GM21529 (cell line): ENCODE results near the gene IL18BP.

Experiments used
- ATAC-seq: cut with Tn5 transposase; IDR thresholded peaks from one replicate; pipeline ENCODE4 v1.9.1; 2021; ENCODE audit not compliant: unreplicated experiment

IL18BP gene

DNA sequence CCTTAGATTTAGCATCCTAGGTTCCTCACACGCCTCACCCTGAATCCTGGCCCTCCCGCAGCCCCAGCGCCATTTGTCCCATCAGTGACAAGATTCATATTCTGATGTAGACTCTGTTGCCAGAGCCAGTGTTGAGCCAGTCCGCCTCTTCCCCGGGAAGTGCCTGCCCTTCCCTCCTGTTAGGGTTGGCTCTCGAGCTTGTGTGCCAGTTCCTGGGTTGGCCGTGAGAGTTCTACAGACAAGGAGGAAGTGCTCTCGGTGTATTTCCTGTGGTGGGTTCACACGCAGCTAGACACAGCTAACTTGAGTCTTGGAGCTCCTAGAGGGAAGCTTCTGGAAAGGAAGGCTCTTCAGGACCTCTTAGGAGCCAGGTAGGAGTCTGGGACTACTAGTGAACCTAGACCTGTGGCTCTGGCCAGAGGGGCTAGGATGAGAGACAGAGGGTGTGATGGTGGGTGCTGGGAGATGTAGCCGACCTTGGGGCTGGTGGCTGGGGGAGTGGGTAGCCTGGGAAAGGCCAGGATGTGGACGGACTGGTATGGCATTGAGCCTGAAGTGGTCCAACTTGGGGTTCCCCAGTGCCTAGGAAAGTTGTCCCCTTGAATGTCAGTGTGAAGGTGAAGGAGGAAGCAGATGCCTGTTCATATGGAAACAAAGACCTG lies at the start of gene IL18BP:
TSS of gene IL18BP (plus strand) at position 261 of the 662 bp plus-strand sequence. CDS start 1,076 bp downstream, outside the sequence.
- peak; percentile 44 for ATAC-seq

DNA sequence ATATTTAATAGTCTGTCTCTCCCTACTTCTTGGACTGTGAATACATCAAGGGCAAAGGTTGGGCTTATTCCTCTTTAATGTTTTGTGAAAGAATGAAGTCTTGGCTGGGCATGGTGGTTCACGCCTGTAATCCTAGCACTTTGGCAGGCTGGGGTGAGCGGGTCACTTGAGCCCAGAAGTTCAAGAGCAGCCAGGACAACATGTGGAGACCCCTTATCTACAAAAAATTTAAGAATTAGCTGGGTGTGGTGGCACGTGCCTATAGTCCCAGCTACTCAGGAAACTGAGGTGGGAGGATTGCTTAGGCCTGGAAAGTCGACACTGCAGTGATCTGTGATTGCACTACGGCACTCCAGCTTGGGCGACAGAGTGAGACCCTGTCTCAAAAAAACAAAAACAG lies 49.7 kb upstream of the IL18BP start:
- no peak for ATAC-seq

DNA sequence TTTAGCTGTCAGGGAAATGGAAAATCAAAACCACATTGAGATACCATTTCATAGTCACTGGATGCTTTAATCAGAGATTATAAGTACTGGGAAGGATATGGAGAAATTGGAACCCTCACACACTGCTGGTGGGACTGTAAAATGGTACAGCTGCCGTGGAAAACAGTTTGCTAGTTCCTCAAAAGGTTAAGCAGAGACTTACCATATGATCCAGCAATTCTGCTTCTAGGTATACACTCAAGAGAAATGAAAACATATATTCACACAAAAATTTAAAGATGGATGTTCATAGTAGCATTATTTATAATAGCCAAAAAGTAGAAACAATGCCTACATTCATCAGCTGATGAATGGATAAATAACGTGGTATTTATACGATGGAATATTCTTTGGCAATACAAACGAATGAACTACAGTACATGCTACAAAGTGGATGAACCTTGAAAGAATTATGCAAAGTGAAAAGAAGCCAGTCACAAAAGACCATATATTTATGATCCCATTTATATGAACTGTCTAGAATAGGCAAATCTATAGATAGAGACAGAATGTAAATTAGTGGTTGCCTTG lies 46.9 kb upstream of the IL18BP start:
- ATAC-seq = no peak

DNA sequence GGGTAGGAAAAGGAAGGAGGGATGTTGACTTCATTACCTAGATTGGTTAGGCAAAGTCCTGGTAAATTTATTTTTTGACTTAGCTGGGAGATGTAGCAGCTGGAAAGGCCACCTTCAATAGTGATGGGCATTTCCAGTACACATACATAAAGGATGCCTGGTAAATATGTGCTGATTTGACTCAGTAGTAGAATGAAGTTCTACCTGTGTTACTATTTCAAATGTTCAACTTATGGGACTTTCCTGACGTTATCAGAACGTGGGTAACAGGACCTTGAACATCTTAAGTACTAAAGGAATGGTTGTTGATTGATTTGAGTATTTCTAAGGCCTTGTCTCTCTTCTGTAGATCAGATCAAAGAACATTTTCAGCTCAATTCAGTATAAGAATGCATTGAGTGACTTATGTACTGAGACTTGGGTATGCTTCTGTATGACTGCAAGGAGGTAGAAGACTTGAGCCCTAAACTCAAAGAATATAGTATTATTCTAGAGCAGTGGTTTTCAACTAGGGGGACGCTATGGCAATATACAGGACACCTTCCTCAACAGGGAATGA lies 42.7 kb upstream of the IL18BP start:
- ATAC-seq = no peak

DNA sequence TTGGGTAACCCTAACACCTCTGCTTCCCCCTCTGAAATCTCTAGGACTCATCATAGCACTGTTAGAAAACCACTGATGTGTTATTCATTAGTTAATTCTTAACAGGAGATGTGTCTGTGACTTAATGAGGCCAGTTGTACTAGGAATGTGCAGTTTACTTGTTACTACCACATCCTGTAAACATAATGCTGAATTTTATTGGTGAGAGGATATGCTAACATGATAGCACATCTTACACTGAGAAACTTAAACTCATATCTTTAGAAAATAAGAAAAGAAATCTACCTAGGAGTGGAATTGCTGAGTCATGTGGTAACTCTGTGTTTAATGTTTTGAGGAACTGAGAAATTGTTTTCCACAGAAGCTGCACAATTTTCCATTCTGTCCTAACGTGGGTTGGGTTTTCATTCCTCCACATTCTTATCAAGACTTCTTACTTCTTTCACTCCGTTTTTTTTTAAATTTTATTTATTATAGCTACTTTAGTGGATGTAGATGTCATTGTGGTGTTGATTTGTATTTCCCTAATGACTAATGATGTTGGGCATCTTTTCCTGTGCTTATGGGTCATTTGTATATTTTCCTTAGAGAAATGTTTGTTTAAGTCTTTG lies 36.2 kb upstream of the IL18BP start:
- ATAC-seq = peak; percentile 75

GRCh38 chr11:71963468-71963867 lies 35.2 kb upstream of the IL18BP start:
- no peak for ATAC-seq

- ATAC-seq = no peak
Measured at GRCh38 chr11:71964641-71965040, 34.1 kb upstream of the IL18BP start.

- no peak for ATAC-seq
Measured at GRCh38 chr11:71971680-71972079, 27.0 kb upstream of the IL18BP start.

- ATAC-seq = no peak
Measured at GRCh38 chr11:71976551-71976950, 22.2 kb upstream of the IL18BP start.

GRCh38 chr11:71977090-71977489 lies 21.6 kb upstream of the IL18BP start:
- ATAC-seq = no peak

- ATAC-seq = no peak
Measured at GRCh38 chr11:71977743-71978418, 20.8 kb upstream of the IL18BP start.

DNA sequence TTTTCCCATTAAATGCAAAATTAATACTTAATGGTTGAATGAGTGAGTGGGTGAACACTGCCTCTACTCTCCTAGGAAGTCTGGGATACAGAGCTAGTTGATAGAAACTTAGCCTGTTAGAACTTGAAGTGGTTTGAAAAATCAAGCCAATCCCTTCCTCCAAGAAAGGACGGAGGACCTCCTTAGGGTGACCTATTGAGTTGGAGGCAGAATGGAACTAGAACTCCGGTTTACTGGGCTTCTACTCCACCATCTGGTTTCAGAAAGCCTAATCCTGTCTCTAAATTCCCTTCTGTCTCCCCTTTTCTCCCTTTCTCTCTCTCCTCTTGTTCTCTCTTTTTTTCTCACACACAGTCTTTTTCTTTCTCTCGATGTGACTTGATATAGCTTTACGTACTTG lies 19.6 kb upstream of the IL18BP start:
- no peak for ATAC-seq

DNA sequence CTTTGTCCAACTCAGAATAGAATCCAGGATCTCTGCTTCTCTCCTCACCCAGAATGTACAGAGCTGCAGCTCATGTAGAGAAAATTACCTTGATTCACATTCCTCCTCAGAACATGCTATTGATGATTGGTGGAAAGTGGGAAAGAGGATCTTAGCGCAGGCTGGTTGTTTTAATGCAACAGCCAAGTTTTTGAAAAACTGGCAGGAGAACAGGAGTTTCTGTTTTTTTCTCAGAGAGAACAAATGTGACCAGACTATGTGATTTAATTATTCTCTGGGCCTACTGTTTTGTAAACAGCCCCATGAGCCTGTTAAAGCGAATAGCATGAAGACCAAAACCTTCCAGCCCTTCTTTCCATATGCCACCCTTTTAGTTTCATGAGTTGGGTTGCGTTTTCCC lies 19.1 kb upstream of the IL18BP start:
- no peak for ATAC-seq

DNA sequence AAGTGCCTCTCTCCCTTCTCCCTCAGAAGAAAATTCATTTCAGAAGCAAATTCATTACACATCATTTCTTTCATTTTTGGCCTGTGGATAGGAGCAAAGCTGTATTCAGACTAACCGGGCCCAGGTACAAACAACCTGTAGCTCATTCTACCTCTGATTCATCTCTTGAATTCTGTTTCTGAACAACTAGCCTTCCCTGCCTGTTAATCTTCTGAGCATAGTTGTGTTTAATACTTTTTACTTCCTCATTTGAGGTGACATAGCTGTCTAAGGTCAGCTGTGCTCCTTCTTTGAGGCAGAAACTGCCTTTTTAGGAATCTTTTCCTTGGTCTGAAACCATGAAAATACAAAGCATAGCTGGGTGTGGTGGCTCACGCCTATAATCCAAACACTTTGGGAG lies 12.6 kb upstream of the IL18BP start:
- ATAC-seq = no peak

DNA sequence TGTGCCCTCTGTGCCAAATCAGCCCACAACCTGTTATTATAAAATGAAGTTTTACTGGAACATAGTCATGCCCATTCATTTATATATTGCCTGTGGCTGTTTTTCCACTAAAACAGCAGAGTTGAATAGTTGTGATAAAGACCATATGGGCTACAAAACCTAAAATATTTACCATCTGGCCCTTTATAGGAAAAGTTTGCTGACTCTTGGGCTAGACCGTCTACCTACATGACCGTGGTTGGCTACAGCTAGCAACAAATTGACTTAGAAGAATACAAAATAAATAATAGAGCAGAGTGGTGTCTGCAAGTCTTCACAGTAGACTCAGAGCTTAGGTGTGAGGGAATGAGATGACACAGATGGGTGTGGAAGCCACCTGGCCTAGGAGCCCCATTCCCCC lies 11.2 kb upstream of the IL18BP start:
- ATAC-seq = no peak

DNA sequence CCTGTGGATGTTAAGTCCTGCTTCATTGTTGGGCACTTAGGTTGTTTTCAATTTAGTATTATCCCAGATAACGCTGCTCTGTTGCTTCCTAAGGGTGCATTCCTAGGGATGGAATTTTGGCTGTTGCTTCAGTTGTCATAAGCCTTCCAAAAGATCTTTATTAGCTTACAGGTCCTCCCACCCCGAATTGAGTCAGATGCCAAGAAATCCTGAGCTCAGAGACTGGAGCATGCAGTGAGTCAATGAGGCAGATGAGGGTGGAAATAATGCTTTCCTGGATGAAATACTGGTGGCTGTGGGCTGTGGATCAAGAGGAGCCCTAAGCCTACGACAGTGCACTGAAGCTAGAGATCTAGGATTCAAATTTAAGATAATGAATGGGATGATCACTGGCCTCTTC lies 10.7 kb upstream of the IL18BP start:
- ATAC-seq = no peak

- no peak for ATAC-seq
Measured at GRCh38 chr11:71990701-71991100, 8.0 kb upstream of the IL18BP start.

DNA sequence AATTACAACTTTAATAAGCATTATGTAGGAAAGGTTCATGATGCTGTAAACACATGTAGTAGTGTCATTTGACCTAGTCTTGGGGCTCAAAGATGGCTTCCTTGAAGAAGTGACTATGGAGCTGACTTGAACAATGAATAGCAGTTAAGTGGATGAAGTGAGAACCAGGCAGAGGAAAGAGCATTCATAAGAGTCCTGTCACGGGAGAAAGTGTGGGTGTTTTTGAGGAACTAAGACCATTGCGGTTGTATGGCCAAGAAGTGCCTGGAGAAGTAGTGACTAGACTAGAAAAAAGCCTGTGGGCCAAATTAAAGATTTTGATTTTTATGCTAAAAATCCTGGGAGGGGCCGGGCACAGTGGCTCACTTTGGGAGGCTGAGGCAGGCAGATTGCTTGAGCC lies 7.2 kb upstream of the IL18BP start:
- ATAC-seq = peak; percentile 70

- no peak for ATAC-seq
Measured at GRCh38 chr11:71992136-71992730, 6.5 kb upstream of the IL18BP start.

- ATAC-seq = no peak
Measured at GRCh38 chr11:71994786-71995185, 3.9 kb upstream of the IL18BP start.

- no peak for ATAC-seq
Measured at GRCh38 chr11:71995726-71996291, 2.9 kb upstream of the IL18BP start.
